ENCODE results near the gene MRPL2.
A peak's percentile ranks its signal among the peaks of the same experiment; 100 is the strongest.
"Not testable (repeated sequence)": the region's sequence is repeated elsewhere in the genome, so short reads cannot be mapped to it uniquely, and the experiment has no call there.

MRPL2 gene

DNA sequence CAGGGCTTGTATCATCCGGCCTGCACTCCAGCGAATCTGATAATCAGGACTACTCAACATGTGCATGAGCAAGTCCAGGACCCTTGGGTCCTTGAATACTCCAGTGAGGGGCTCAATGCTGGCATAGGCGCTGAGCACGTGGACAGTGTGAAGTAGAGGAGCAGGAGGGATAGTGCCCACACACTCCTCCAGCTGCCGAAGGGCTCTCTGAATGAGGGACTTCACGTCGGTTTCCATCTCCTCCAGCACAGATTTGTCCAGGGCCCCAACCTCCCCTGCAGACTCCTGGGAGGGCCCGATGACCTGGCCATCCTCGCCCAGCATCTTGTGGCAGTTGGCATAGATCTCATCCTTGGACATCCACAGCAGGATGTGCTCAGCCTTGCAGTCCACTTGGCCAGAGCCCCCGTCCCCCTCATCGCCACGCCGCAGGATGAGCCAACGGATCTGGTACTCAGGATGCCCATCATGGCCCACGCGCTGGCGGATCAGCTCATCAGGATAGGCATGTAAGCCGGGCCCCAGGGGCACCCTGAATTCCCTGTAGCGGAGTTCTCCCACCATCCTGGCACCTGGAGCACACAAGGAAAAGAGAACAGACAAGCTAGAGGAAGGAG is 6.9 kb downstream of the MRPL2 start:
- no peak for DNase-seq

DNA sequence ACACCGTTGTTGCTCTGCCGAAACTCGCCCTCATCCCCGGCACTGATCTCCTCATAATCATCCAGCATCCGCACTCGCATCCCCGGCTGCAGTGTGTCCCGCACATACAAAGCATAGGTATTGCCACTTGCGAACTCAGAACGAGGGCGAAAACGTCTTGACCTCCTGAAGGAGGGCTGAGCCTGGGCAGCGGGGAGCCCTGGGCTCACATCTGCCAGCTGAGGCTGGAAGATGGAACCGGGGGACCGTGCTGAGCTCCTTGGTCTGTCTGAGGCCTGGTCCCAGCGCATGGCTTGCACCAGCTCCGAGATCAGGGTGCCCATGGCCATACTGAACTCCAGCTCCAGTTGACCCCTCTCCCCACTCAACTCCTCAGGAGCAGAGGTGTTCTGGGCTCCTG is 8.3 kb downstream of the MRPL2 start:
- DNase-seq, result no peak

- no peak for DNase-seq
These were observed 11.2 kb downstream of the MRPL2 start for GRCh38 chr6:43047998-43048397.

DNA sequence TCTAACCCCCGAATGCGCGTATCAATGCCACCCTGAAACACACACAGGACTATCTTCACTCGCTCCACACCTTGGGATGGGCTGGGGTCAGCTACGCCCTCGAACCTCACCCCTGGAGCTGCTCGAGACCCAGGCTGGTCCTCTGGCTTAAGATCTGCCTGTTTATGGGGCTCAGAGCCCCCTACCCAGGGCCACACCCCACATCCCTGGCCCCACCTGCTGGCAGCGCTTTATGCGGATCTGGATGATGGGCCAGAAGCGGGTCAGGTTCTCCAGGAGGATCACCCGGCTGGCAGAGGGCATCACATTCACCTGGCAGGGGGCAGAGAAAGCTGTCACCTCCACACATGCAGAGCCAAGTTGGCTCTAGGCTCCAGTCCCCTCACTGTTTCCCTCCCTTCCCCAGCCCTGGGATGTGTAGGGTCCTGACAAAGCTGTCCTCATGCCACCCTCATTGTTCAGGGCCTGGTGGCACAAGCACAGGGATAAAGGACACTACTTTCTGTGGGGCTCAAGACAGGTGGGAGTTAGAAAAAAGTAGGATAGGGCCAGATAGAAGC is 13.8 kb downstream of the MRPL2 start:
- DNase-seq, result no peak

DNA sequence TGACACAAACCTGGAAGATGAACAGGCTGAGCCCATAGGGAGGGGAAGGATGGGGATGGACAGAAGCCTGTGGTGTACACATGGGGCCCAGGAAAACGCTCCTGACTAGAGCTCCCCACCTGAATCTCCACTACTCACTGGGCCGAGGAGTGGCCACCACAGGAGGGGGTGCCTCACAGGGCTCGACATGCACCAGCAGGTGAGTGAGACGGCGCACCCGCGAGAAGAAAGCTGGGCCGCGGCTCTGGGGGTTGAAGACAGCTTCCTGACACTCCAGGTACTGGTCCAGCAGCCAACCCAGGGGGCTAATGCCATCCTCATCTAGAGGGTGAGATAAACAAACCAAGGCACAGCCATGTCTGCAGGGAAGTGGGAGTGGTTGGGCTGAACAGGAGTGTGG is 15.9 kb downstream of the MRPL2 start:
- no peak for DNase-seq

DNA sequence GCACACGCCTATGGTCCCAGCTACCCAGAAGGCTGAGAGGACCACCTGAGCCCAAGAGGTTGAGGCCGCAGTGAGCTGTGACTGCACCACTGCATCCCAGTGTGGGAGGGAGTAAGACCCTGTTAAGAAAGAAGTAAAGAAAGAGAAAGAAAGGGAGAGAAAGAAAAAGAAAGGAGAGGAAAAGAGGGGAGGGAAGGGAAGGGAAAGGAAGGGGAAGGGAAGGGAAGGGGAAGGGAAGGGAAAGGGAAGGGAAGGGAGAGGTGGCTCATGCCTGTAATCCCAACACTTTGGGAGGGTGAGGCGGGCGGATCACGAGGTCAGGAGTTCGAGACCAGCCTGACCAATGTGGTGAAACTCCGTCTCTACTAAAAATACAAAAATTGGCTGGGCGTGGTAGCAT is 17.8 kb downstream of the MRPL2 start:
- DNase-seq, result not testable (repeated sequence)

DNA sequence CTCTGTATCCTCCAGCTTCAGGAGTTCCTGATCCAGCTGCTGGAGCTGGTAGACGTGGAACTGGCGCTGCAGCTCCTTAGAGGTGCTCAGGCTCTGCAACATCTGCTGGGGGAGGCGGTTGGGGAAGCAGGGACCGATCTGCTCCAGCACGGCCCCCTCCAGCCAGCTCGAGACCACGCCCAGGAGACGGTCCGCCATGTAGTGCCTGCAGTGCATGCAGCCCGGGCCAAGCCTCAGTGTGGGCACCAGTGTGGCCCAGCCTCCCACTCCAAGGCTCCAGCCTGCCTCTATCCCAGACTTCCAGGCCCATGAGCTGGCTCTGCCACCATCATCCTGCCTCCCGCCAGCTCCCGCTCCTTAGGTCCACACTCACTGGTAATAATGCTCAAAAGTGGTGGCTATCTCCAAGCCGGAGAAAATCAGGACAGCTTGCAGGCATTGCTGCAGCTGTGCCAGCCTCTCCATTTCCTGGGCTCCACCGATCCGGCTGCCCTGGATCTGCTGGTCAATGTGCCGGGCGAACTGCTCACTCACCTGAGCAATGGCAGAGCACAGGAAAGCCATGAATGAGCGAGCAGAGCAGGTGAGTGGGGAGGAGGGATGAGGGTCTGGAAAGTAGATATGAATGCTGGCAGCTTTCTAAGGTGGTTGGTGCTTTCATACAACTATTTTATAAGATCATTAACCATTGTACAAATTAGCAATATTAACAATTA is 18.5 kb downstream of the MRPL2 start:
- no peak for DNase-seq

DNA sequence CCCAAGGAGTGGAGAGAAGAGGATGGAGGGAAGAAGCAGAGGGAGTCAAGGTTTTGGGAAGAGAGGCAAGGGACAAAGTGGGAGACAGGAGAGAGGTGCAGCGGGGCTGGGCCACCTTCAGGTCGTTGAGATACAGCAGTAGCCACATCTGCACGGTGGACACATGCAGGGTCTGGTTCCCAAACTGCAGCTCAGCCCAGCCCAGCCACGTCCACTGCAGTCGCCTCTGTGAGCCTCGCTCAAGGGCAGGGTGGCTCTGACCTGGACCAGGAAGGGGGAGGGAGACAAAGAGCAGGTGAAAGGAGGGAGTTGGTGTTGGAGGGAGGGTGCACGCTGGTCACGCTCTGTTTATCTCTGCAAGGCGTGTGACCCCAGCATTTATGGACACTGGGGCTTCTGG is 20.5 kb downstream of the MRPL2 start:
- DNase-seq, result no peak

DNA sequence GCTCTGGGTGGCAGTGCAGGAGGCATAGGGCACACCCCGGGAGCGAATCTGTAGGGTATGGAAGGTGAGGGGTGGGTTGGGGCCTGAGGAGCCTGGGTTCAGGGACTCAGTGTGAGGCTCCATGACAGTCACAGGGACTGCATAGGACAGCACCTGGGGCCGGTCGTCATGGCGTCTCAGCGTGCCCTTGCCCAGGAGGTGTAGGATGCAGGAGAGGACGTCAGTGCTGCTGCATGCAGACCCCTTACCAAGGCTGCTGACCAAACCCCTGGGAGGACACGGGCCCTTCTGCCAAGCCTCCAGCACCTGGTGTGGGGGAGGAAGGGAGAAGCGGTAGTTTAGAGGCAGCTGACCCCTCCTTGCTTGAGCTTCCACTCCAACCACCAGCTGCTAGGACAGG is 21.5 kb downstream of the MRPL2 start:
- DNase-seq, result no peak

- no peak for DNase-seq
These were observed 22.0 kb downstream of the MRPL2 start for GRCh38 chr6:43037197-43037596.

DNA sequence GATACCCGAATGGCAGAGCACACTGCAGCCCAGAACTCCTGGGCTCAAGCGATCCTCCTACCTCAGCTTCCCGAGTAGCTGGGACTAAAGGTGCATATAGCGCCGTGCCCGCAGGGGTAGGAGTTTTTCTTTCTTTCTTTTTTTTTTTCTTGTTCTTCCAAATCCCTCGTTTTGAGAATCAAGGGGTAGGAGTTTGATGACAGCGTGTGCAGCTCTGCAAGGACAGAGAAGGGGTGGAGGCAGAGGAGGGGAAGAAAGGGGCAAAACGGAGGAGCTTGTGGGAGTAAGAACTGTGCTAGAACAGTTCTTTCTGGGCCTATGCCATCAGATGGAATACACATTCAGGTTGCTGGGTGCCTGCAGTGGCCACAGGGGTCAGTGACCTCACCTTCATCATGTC is 22.5 kb downstream of the MRPL2 start:
- DNase-seq, result no peak

DNA sequence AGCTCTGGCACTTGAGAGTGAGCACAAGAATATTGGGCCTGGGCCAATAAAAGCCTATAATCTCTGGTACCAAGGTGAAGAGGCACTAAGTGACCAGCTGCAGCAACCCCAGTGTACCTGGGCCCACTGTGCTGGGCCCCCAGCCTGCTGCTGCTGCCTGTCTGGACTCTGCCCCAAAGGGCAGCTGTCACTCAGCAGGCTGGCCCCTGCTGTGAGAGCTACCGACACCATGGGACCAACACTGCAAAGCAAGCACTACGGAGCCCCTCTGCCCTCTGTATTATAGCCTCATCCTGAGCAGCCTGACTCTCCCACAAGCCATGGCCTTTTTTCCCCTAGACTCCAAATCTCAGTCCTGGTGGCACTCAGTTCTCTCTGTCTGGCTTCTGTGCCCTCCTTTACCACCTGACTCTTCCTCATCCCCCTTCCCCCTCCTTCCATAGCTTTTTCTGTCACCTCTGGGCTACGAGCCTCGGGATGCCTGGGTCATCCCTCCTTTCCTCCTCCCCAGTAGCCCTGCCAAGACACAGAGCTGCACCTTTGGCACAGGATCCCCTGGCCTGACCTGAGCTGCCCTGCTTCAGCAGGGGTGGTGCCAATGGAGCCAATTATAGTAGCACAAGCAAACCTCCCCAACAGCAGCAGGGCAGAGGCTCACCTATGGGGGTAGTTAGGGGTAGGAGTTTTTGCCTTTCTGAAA is 23.6 kb downstream of the MRPL2 start:
- no peak for DNase-seq

GRCh38 chr6:43034190-43034525 is 25.1 kb downstream of the MRPL2 start:
- DNase-seq, result no peak

DNA sequence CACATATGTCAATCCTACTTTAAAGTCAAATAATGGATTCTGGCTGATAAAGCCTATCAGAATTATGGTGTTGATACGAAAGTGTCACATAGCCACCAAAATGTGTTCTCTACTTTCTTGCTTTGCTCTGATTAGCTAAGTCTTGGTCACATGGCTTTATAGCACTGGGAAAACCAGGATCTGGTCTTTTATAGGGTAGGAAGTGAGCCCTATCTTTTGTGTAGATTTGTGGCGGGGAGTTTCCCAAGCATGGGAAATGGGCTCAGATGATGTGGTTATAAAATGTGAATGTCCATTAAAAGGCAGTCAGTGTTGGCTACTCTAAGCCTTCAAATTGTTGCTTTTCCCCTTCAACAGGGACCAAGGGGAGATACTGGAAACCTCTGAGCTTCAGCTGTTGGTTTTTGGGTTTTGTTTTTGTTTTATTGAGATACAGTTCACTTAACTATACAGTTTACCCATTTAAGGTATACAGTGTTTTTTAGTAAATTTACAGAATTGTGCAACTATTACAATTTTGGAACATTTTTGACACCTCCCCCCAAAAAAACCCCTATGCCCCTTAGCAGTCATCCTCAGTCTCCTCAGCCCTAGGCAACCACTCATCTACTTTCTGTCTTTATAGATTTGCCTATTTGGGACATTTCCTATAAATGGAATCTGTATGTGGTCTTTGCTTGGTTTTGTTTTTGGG is 25.6 kb downstream of the MRPL2 start:
- DNase-seq, result no peak

- no peak for DNase-seq
These were observed 26.9 kb downstream of the MRPL2 start for GRCh38 chr6:43032326-43032725.

DNA sequence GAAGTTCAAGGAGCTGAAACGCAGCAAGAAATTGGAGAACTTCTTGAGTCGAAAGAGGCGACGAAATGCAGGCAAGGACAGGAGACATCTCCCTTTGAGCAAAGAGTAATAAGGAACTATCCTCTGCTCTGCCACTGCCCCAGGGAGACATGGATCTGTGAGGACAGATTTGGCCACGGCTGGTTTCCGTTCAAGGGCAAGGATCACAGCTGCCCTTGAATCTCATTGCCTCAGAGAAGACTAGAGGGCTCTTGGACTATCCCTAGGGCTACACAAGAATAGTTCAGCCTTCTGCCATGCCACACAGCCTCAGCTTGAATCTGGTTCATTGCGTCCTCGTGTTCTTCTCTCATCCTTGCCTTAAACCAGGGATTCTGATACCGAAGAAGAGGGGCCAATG is 30.1 kb downstream of the MRPL2 start:
- no peak for DNase-seq

DNA sequence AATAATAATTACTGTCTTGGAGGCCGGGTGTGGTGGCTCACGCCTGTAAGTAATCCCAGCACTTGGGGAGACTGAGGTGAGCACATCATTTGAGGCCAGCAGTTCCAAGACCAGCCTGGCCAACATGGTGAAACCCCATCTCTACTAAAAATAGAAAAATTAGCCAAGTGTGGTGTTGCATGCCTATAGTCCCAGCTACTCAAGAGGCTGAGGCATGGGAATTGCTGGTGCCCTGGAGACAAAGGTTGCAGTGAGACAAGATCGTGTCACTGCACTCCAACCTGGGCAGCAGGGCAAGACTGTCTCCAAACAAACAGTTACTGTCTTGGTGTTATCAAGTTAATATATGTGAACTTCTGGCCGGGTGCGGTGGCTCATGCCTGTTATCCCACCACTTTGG is 32.9 kb downstream of the MRPL2 start:
- DNase-seq, result no peak

- DNase-seq, result no peak
These were observed 34.8 kb downstream of the MRPL2 start for GRCh38 chr6:43024436-43024835.

- peak in 1 of 2 experiments; percentile 80 for DNase-seq
These were observed 37.8 kb downstream of the MRPL2 start, which contains the start of gene RRP36 for GRCh38 chr6:43021270-43022047. RRP36 (plus strand) TSS chr6:43021623; CDS start chr6:43021655, 32 bp downstream.

DNA sequence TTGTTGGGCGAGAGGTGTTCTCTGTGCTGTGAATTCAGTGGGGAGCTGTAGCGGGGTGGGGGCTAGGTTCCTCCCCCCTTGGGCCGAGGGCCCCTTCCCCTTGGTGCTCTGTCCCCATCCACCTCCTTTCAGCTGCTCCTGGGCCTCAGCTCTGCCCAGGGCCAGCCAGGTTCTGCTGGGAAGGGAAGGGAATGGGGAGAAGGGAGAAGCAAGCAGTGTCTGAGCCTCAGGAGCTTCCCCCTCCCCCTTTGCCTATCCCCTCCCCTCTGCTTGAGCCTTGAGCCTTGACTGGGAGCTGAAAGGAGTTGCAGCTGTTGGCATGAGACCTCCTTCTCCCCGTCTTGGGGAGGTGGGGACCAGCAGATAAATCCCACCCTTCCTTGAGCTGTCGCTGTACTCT is 38.4 kb downstream of the MRPL2 start:
- DNase-seq, result no peak

- no peak for DNase-seq
These were observed 39.1 kb downstream of the MRPL2 start for GRCh38 chr6:43020052-43020705.

DNA sequence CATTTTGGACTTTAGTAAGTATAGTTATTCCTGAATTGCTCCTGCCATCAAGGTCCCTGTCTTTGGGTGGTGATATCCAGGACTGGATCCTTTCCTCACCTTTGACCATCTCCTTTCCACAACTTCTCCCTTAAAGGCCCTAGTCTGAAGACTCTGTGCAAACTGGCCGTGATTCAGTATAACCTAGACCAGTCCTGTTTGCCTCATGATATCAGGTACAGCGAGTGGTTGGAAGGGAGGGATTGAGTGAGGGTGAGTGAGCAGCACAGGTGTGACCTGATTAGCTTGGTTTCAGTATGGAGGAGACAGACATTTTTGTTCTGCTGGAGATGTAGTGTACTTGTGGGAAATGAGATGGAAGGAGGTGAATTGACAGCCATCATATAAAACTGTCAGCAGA is 40.1 kb downstream of the MRPL2 start:
- no peak for DNase-seq
